Neural cell (in vitro differentiated cells): ENCODE results near the gene FGD5.

Experiments used
- POLR2AphosphoS5 ChIP-seq: IDR thresholded peaks from 2 replicates; pipeline ENCODE4 v1.6.1; 2012
- TF ChIP-seq, protein P1 (sequence below): fragments of 450-650 bp; IDR thresholded peaks from 2 replicates; pipeline ENCODE4 v1.5.1; 2014; ENCODE audit warnings: antibody characterized with exemption, mild to moderate bottlenecking, moderate library complexity; ENCODE audit not compliant: poor library complexity, severe bottlenecking

DNA sequence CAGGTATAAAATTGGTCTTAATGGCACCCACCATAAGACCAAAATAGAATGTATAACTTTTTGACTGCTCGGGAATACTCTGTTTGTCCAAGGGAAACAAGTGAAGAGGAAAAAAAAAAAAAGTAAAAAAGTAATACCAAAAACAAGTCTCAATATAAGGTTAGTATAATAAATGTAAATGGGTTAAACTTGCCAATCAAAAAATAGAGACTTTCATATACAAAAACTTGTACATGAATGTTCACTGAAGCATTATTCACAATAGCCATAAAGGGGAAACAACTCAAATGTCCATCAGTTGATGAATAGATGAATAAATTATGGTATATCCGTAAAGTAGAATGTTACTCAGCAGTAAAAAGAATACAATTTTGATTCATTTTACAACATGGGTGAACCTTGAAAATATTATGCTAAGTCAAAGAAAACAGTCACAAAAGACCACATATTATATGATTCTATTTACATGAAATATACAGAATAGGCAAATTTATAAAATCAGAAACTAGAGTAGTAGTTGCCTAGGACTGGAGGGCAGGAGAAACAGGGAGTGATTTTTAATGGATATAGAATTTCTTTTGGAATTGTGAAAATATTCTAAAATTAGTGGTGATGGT is 39.6 kb upstream of the FGD5 start:
- TF ChIP-seq, protein P1, sequence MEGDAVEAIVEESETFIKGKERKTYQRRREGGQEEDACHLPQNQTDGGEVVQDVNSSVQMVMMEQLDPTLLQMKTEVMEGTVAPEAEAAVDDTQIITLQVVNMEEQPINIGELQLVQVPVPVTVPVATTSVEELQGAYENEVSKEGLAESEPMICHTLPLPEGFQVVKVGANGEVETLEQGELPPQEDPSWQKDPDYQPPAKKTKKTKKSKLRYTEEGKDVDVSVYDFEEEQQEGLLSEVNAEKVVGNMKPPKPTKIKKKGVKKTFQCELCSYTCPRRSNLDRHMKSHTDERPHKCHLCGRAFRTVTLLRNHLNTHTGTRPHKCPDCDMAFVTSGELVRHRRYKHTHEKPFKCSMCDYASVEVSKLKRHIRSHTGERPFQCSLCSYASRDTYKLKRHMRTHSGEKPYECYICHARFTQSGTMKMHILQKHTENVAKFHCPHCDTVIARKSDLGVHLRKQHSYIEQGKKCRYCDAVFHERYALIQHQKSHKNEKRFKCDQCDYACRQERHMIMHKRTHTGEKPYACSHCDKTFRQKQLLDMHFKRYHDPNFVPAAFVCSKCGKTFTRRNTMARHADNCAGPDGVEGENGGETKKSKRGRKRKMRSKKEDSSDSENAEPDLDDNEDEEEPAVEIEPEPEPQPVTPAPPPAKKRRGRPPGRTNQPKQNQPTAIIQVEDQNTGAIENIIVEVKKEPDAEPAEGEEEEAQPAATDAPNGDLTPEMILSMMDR: no peak
- TF ChIP-seq POLR2AphosphoS5: no peak
